ENCODE results near the gene DOLPP1. TPM values are rescaled to one million over a fixed set of nuclear protein-coding genes. Genes with fewer than 3 reads are reported as not detected.

Gene DOLPP1
- total and polyA plus RNA-seq, 8 donors: 13.4 to 19.6 (median 15.2) TPM

DNA sequence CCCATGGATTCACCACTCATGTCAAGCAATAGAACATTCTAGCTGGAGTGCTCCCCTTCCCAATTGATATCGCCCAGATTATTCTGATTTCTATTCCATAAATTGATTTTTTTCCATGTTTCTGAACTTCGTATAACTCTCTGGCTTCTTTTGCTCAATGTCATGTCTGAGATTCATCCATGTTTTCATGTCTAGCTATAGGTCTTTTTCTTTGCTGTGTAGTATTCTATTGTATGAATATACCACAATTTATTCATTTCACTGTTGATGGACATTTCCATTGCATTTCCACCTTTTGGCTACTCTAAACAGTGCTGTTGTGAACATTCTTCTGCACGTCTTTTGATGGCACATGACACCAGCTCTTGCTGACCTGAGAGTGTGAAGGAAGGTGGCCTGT is 49.9 kb downstream of the DOLPP1 start:
- TF ChIP-seq, protein P1, sequence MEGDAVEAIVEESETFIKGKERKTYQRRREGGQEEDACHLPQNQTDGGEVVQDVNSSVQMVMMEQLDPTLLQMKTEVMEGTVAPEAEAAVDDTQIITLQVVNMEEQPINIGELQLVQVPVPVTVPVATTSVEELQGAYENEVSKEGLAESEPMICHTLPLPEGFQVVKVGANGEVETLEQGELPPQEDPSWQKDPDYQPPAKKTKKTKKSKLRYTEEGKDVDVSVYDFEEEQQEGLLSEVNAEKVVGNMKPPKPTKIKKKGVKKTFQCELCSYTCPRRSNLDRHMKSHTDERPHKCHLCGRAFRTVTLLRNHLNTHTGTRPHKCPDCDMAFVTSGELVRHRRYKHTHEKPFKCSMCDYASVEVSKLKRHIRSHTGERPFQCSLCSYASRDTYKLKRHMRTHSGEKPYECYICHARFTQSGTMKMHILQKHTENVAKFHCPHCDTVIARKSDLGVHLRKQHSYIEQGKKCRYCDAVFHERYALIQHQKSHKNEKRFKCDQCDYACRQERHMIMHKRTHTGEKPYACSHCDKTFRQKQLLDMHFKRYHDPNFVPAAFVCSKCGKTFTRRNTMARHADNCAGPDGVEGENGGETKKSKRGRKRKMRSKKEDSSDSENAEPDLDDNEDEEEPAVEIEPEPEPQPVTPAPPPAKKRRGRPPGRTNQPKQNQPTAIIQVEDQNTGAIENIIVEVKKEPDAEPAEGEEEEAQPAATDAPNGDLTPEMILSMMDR (IDR thresholded peaks at IDR 0.05): no peak
- intact Hi-C loops (cut with DNase I): no loop called here
- Histone ChIP-seq H3K9me3 (no peaks in the 10 kb centered on the region), H3K27ac (no peak overlapping the region), H3K36me3 (peaks cover 0 to 80% of the 10 kb centered on the region in 2 donors), H3K27me3 (no peaks in the 10 kb centered on the region), H3K4me3 (no peak overlapping the region), H3K4me1 (peaks cover 0 to 14% of the 10 kb centered on the region in 2 donors)
- DNase-seq: no peak
- ATAC-seq: no peak

DNA sequence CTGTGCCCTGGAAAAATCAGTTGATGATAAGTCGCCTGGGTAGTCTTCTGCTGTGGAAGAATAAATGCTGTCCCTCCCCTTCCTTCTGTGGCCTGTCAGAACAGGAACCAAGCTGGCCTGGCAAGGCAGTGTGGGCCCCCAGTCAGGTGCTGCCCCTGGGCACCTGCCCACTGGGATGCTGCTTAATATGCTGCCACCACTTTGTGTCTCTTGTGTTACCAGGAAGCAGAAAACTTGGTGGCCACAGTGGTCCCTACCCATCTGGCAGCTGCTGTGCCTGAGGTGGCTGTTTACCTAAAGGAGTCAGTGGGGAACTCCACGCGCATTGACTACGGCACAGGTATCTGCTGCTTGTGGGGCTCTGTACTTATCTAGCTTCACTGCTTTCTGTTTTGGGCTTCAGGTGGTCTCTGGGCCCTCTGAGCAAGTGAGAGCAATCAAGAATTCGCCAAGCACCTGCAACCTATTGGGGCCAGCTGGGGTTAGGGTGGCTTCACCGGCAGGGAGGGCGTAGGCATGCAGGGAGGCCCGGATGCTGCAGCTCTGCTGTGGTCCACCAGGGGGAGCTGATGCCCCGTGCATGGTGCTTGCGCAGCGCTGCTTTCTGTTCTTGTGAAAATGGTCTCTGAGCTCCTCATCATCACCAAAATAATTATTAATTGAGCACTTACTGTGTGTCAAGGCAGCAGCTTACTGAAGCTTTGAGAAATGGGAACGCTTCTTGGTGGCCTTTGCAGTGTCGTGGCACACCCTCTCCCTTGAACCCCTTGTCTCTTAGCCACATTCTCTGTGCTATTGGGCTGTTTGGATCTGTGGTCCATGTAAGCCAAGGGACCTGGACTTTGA is 50.6 kb downstream of the DOLPP1 start:
- Histone ChIP-seq H3K4me1 (peaks cover 0 to 14% of the 10 kb centered on the region in 2 donors), H3K27me3 (no peaks in the 10 kb centered on the region), H3K9me3 (no peaks in the 10 kb centered on the region), H3K27ac (no peak overlapping the region), H3K4me3 (no peak overlapping the region), H3K36me3 (peaks cover 0 to 80% of the 10 kb centered on the region in 2 donors)
- DNase-seq (peak; percentile 58 to 94 (median 72)), ATAC-seq (peak; percentile 97)
- TF ChIP-seq, protein P1 (IDR thresholded peaks at IDR 0.05): peak; percentile 97 to 99
- intact Hi-C loops (cut with DNase I): no loop called here

DNA sequence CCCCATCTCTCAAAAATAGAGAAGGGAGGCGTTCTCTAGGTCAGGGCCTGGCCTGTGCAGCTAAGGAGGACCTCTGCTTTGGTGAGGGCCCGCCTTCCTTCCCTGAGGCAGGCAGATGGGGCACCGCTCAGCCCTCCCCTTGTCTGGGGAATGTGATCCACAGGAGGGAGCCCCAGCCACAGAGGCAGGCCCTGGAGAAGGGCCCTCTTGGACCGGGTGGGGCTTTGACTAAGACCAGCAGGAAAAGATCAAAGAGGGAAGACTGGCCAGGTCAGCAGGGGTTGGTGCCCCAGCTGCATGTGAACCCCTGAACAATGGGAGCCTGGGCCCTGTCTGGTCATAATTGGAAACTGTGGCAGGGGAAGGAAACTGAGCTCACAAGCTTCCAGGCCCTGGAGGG is 52.2 kb downstream of the DOLPP1 start:
- intact Hi-C loops (cut with DNase I): no loop called here
- no peaks in the 10 kb centered on the region for H3K27me3 ChIP-seq
- ATAC-seq (no peak), DNase-seq (peak in 1 of 4 donors; percentile 34)
- peaks cover 0 to 93% of the 10 kb centered on the region in 2 donors for H3K36me3 ChIP-seq
- H3K4me3 ChIP-seq: no peak overlapping the region
- no peaks in the 10 kb centered on the region for H3K9me3 ChIP-seq
- H3K4me1 ChIP-seq: peaks cover 3 to 16% of the 10 kb centered on the region in 2 donors
- no peak overlapping the region for H3K27ac ChIP-seq
- TF ChIP-seq, protein P1 (IDR thresholded peaks at IDR 0.05): no peak

DNA sequence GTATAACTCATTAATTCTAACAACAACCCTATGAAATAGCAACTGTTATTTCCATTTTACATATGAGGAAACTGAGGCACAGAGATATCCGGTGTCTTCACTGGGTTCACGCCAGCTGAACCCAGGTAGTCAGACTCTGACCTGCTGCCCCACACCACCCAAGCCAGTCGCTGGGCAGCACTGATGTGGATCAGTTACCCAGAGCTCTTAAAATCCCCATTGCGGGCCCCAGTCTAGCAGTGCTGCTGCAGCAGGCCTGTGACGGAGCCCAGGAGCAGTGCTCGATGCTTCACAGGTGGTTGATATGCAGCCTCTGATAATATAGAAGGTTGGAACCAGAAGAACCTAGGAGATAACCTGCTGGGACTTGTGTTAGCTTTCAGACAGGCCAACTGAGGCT is 54.6 kb downstream of the DOLPP1 start:
- H3K9me3 ChIP-seq: no peaks in the 10 kb centered on the region
- peaks cover 21 to 40% of the 10 kb centered on the region in 2 donors for H3K4me1 ChIP-seq
- TF ChIP-seq, protein P1 (IDR thresholded peaks at IDR 0.05): no peak
- ATAC-seq: no peak
- no peak overlapping the region for H3K27ac ChIP-seq
- DNase-seq: peak in 1 of 4 donors; percentile 41
- peaks cover 0 to 76% of the 10 kb centered on the region in 2 donors for H3K36me3 ChIP-seq
- intact Hi-C loops (cut with DNase I): loop anchor here in 1 of 2 donors (5.0 kb wide), 1 partner anchor 477 kb away; no protein-coding TSS in a partner anchor
- no peaks in the 10 kb centered on the region for H3K27me3 ChIP-seq
- no peak overlapping the region for H3K4me3 ChIP-seq

DNA sequence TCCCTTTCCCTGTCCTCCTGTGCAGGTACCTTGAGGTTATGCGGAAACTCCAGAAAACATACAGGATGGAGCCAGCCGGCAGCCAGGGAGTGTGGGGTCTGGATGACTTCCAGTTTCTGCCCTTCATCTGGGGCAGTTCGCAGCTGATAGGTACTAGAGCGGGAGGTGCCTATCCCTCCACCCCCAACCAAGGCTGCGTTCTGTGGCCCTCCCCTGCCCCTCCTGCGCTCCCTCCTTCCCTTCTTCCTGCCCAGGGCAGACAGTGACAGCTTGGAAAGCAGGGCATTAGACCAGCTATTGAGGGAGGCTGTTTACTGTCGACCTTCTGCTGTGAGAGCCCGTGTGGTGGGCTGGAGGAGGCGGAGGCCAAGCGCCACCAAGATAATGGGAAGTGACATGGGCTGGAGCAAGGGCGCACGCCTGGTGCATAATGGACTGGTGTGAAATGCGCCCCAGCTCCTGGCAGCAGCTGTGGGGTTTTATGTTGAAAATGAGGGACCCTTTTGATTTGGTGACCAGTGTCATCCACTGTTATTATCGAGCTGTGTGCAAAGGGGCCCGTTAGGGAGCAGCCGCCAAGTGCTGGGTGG is 55.6 kb downstream of the DOLPP1 start:
- H3K4me1 ChIP-seq: peaks cover 30 to 49% of the 10 kb centered on the region in 2 donors
- H3K36me3 ChIP-seq: peaks cover 0 to 66% of the 10 kb centered on the region in 2 donors
- no peaks in the 10 kb centered on the region for H3K9me3 ChIP-seq
- TF ChIP-seq, protein P1 (IDR thresholded peaks at IDR 0.05): no peak
- DNase-seq: peak in 1 of 4 donors; percentile 51
- no peak overlapping the region for H3K27ac ChIP-seq
- intact Hi-C loops (cut with DNase I): loop anchor here in 1 of 2 donors (5.0 kb wide), 1 partner anchor 476 kb away; no protein-coding TSS in a partner anchor
- ATAC-seq: no peak
- H3K4me3 ChIP-seq: no peak overlapping the region
- H3K27me3 ChIP-seq: no peaks in the 10 kb centered on the region
